Transverse colon (tissue), 4 donors: ENCODE data around the gene DNAJC5. TPM values are rescaled to one million over a fixed set of nuclear protein-coding genes. Genes with fewer than 3 reads are reported as not detected.
A peak's percentile ranks its signal among the peaks of the same experiment; 100 is the strongest.

Experiments used
- DNase-seq: peaks from one replicate; pipeline ENCODE4 v3.0.0-alpha.2; 2019
- H3K27ac ChIP-seq, 4 donors: fragments of 200-600 bp; sonication (generic); 2 replicates each; pipeline ENCODE4 v1.5.1; 2016 to 2018; ENCODE audit warnings: inconsistent platforms in 4 of 4
- H3K27me3 ChIP-seq: fragments of 200-600 bp; sonication (generic); 2 replicates; pipeline ENCODE4 v1.5.1; 2017; ENCODE audit warnings: inconsistent platforms
- H3K36me3 ChIP-seq, 4 donors: fragments of 200-600 bp; sonication (generic); 2 replicates each; pipeline ENCODE4 v1.5.1; 2017 to 2019; ENCODE audit warnings: inconsistent platforms in 4 of 4
- H3K4me1 ChIP-seq, 4 donors: fragments of 200-600 bp; sonication (generic); 2 replicates each; pipeline ENCODE4 v1.5.1; 2017 to 2020; ENCODE audit warnings: inconsistent platforms in 4 of 4
- H3K4me3 ChIP-seq, 4 donors: fragments of 200-600 bp; sonication (generic); 1 replicate in 1 of 4; 2 replicates in 3 of 4; pipeline versions ENCODE4 v1.5.1 to v1.6.1; 2017 to 2019; ENCODE audit warnings: inconsistent platforms in 4 of 4
- H3K9me3 ChIP-seq, 2 donors: fragments of 200-600 bp; sonication (generic); 2 replicates each; pipeline ENCODE4 v1.5.1; 2017 to 2019; ENCODE audit warnings: inconsistent platforms in 2 of 2
- CTCF ChIP-seq, 5 experiments: fragments of 200-600 bp in 3 of 5; fragments of 450-650 bp in 2 of 5; sonication (generic) in 3 of 5; IDR thresholded peaks; 1 replicate in 2 of 5; 2 replicates in 3 of 5; pipeline ENCODE4 v1.5.1; 2016 to 2017; ENCODE audit warnings: antibody characterized with exemption in 5 of 5, inconsistent platforms in 3 of 5, mild to moderate bottlenecking in 2 of 5, moderate library complexity in 1 of 5
- EP300 ChIP-seq: sonication (generic); formaldehyde crosslinking; IDR thresholded peaks from one replicate; pipeline ENCODE4 v1.6.1; 2017; ENCODE audit warnings: antibody characterized with exemption, low read depth
- POLR2A ChIP-seq: fragments of 450-650 bp; IDR thresholded peaks from one replicate; pipeline ENCODE4 v1.6.1; 2016; ENCODE audit warnings: antibody characterized with exemption, mild to moderate bottlenecking, moderate library complexity
- POLR2AphosphoS5 ChIP-seq, 3 donors: sonication (generic); formaldehyde crosslinking; IDR thresholded peaks; one replicate each; pipeline ENCODE4 v1.6.1; 2016; ENCODE audit warnings: antibody characterized with exemption in 3 of 3
- WGBS, 2 donors: methylation state at CpG; one replicate each; pipeline ENCODE4 v1.1.5; 2018; ENCODE audit warnings: low coverage in 1 of 2; 5-methylcytosine and 5-hydroxymethylcytosine counted together
- in situ Hi-C, 4 donors: fragments of 200-750 bp; cut with MboI; loops; one replicate each; pipeline versions ENCODE4 v1.15.0 to v1.15.1; 2017; ENCODE audit warnings: low sequenced_read_pairs in 3 of 4, low pct_ligation_motif_present in 1 of 4, low pct_unique_long_range_greater_than_20kb in 1 of 4
- intact Hi-C: fragments of 100-400 bp; cut with DNase I; formaldehyde crosslinking; loops from one replicate; pipeline ENCODE4 v1.15.1; 2023; ENCODE audit warnings: low total_unique reads
- total RNA-seq, 4 donors: library from RNA; depleted of rRNA; stranded (reverse); fragments of >200 nt; gene quantifications; one replicate each; pipeline ENCODE4 v1.1.0, GENCODE V29; 2016

The DNAJC5 gene
- 10 to 100 TPM; 59.9 to 77.3 (median 71.4) TPM for total RNA-seq

GRCh38 chr20:63894358-63895201, at the start of gene DNAJC5:
Gene DNAJC5, plus strand, starts transcription at chr20:63895126. Its CDS starts 33,220 bp downstream, at chr20:63928346.
- 3% methylated on average over 79 of the region's 82 CpGs; no CpG with 5 or more reads in 1 of the 2 donors for WGBS, 2 donors
- intact Hi-C loops = loop anchor here (1.0 kb wide), 1 partner anchor 46 kb away; no protein-coding TSS in a partner anchor
- Histone ChIP-seq H3K27ac (peak within 1 kb of the TSS; percentile 85 to 94 (median 92)), H3K9me3 (no peaks in the 10 kb centered on the region), H3K4me1 (peaks cover 16 to 42% (median 25%) of the 10 kb centered on the region in 4 donors), H3K27me3 (no peaks in the 10 kb centered on the region), H3K4me3 (peak within 1 kb of the TSS; percentile 63 to 86 (median 78)), H3K36me3 (peaks cover 0 to 10% (median under 1%) of the 10 kb centered on the region in 4 donors)
- in situ Hi-C loops = no loop called here
- TF ChIP-seq CTCF (IDR thresholded peaks at IDR 0.05) (no peak), POLR2A (no peak), POLR2AphosphoS5 (IDR thresholded peaks at IDR 0.05) (peak; percentile 51 to 77 (median 75))
- peak; percentile 97 for DNase-seq

- H3K36me3 ChIP-seq = no peaks in the 10 kb centered on the region
- intact Hi-C loops = no loop called here
- no peak overlapping the region for H3K4me3 ChIP-seq
- H3K27me3 ChIP-seq = peaks cover 55% of the 10 kb centered on the region
- TF ChIP-seq CTCF (IDR thresholded peaks at IDR 0.05) (no peak), POLR2A (no peak), EP300 (no peak), POLR2AphosphoS5 (IDR thresholded peaks at IDR 0.05) (no peak)
- peak overlapping the region in 2 of 4 donors; percentile 48 to 55 for H3K27ac ChIP-seq
- no peaks in the 10 kb centered on the region for H3K9me3 ChIP-seq
- in situ Hi-C loops = no loop called here
- WGBS, 2 donors = 0 to 4% methylated on average over 2 to 11 of the region's 24 CpGs
- peaks cover 5 to 17% (median 7%) of the 10 kb centered on the region in 4 donors for H3K4me1 ChIP-seq
- no peak for DNase-seq
Measured at GRCh38 chr20:63846128-63846771, 48.7 kb upstream of the DNAJC5 start.

- in situ Hi-C loops = no loop called here
- intact Hi-C loops = loop anchor here (1.0 kb wide), 1 partner anchor 39 kb away; no protein-coding TSS in a partner anchor
- DNase-seq = no peak
- peaks cover 55% of the 10 kb centered on the region for H3K27me3 ChIP-seq
- peaks cover 5 to 17% (median 7%) of the 10 kb centered on the region in 4 donors for H3K4me1 ChIP-seq
- H3K4me3 ChIP-seq = no peak overlapping the region
- no peak for TF ChIP-seq POLR2AphosphoS5 (IDR thresholded peaks at IDR 0.05)
- TF ChIP-seq CTCF (IDR thresholded peaks at IDR 0.05) = no peak
- no peak for TF ChIP-seq EP300
- TF ChIP-seq POLR2A = no peak
- H3K36me3 ChIP-seq = no peaks in the 10 kb centered on the region
- H3K9me3 ChIP-seq = no peaks in the 10 kb centered on the region
- peak overlapping the region in 3 of 4 donors; percentile 10 to 55 (median 48) for H3K27ac ChIP-seq
- 60% methylated on average over 3 of the region's 3 CpGs; no CpG with 5 or more reads in 1 of the 2 donors for WGBS, 2 donors
Measured at GRCh38 chr20:63846888-63847236, 48.1 kb upstream of the DNAJC5 start.
